ENCODE data around the gene GGNBP2. TPM values are rescaled to one million over a fixed set of nuclear protein-coding genes. Genes with fewer than 3 reads are reported as not detected.
"Not testable (repeated sequence)": the region's sequence is repeated elsewhere in the genome, so short reads cannot be mapped to it uniquely, and the experiment has no call there.

GGNBP2 gene, protein sequence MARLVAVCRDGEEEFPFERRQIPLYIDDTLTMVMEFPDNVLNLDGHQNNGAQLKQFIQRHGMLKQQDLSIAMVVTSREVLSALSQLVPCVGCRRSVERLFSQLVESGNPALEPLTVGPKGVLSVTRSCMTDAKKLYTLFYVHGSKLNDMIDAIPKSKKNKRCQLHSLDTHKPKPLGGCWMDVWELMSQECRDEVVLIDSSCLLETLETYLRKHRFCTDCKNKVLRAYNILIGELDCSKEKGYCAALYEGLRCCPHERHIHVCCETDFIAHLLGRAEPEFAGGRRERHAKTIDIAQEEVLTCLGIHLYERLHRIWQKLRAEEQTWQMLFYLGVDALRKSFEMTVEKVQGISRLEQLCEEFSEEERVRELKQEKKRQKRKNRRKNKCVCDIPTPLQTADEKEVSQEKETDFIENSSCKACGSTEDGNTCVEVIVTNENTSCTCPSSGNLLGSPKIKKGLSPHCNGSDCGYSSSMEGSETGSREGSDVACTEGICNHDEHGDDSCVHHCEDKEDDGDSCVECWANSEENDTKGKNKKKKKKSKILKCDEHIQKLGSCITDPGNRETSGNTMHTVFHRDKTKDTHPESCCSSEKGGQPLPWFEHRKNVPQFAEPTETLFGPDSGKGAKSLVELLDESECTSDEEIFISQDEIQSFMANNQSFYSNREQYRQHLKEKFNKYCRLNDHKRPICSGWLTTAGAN
- 45.5 and 51.0 TPM in 2 replicates for total RNA-seq

- DNase-seq (ENCODE audit: extremely low read depth, low read depth, low spot score): no peak
Observed at GRCh38 chr17:36544307-36545076, at the start of gene GGNBP2. Gene GGNBP2 (plus strand): TSS chr17:36544919. CDS start chr17:36545725, 806 bp downstream.

GRCh38 chr17:36495076-36495578 lies 49.6 kb upstream of the GGNBP2 start:
- DNase-seq (ENCODE audit: extremely low read depth, low read depth, low spot score): no peak

- no peak for DNase-seq (ENCODE audit: extremely low read depth, low read depth, low spot score)
Observed at GRCh38 chr17:36496018-36496789, 48.5 kb upstream of the GGNBP2 start.

- DNase-seq (ENCODE audit: extremely low read depth, low read depth, low spot score): no peak
Observed at GRCh38 chr17:36498155-36498554, 46.6 kb upstream of the GGNBP2 start.

DNA sequence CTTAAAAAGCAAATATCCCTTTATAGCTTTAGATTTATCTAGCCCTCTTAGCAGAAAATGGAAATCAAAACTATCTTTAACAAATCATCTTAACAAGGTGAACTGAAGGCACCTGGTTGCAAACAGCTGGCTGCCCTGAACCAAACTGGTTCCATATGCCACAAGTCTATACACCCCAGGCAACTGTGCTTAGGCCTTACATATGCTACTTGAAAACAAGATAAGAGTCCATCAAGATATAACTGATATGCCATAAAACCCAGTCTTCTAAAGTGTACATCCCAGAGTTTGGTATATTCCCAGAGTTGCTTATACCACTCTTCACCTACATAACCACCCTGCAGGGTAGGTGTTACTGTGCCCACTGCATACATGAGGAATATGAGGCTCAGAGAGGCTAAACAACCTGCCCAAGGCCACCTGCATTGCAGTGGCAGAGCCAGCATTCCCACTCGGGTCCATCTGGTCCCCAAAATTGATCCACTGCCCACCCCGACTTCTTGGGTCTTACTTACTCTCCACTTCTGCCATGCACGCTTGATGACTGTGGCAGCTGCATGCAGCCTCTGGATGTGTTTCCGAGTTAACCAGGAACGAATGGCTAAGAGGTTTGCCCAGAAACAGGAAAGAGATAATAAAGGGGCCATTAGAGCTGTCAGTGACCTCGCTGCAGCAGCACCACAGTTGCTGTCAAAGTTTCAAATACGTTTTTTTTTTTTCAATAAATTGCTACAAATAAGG lies 46.0 kb upstream of the GGNBP2 start:
- DNase-seq (ENCODE audit: extremely low read depth, low read depth, low spot score): no peak

- no peak for DNase-seq (ENCODE audit: extremely low read depth, low read depth, low spot score)
Observed at GRCh38 chr17:36500745-36501225, 43.9 kb upstream of the GGNBP2 start.

DNA sequence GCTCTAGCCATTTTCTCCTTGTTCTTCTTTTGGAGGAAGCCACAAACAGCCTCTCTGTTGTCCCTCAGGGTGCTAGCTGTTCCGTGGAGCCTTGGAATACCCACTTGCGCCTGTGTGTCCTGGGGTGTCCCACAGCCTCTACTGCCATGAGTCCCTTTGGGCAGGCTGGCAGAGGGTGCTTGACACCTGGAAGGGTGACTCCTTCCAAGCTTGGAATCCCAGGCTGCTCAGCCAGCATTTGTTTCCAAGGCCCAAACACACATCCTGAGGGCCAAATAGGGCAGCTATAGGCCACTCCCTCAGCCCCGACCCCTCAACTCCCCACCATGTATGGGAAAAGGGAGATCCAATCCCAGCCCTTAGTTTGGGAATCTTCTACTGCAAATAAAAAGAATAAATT lies 43.4 kb upstream of the GGNBP2 start:
- no peak for DNase-seq (ENCODE audit: extremely low read depth, low read depth, low spot score)

DNA sequence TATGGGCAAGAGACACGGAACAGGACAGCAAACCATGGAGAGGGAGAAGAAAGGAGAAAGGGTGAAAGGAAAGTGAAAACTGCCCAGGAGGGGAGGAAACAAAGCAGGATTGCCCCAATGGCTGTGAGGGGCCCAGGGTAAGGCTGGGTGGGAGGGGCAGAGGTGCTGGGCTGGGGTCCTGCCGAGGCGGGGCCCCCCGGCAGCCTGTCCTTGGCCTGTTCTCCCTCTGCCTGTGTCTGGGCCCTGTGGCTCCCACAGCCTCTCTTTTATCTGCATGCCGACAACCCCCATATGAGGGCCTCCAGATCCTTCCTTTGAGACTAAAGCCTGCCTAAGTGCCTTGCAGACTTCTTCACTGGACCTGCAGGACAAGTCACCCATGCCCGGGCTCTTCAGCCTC lies 42.8 kb upstream of the GGNBP2 start:
- no peak for DNase-seq (ENCODE audit: extremely low read depth, low read depth, low spot score)

- no peak for DNase-seq (ENCODE audit: extremely low read depth, low read depth, low spot score)
Observed at GRCh38 chr17:36503456-36504155, 41.1 kb upstream of the GGNBP2 start.

DNA sequence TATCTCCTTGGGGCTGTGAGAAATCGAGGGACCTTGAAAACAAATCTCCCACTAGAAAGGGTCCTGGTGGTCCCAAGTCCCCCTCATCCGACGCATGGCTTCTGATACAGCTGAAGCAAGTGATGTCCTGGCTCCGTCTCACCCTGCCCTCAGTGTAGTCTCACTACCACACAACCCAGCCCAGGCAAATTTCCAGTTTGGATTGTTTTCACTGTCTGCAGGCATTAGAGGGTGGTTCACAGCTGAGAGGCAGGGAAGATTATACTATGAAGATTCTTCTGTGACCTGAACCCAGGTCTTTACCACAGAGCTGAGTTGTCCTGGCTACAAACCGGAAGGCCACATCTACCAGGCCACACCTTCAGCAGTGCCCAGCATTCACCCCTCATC lies 40.6 kb upstream of the GGNBP2 start:
- no peak for DNase-seq (ENCODE audit: extremely low read depth, low read depth, low spot score)

GRCh38 chr17:36505171-36505570 lies 39.5 kb upstream of the GGNBP2 start:
- no peak for DNase-seq (ENCODE audit: extremely low read depth, low read depth, low spot score)

- DNase-seq (ENCODE audit: extremely low read depth, low read depth, low spot score): no peak
Observed at GRCh38 chr17:36506249-36506826, 38.4 kb upstream of the GGNBP2 start.

- no peak for DNase-seq (ENCODE audit: extremely low read depth, low read depth, low spot score)
Observed at GRCh38 chr17:36506831-36507230, 37.9 kb upstream of the GGNBP2 start.

- no peak for DNase-seq (ENCODE audit: extremely low read depth, low read depth, low spot score)
Observed at GRCh38 chr17:36507266-36507665, 37.5 kb upstream of the GGNBP2 start.

GRCh38 chr17:36508439-36508838 lies 36.3 kb upstream of the GGNBP2 start:
- not testable (repeated sequence) for DNase-seq (ENCODE audit: extremely low read depth, low read depth, low spot score)

DNA sequence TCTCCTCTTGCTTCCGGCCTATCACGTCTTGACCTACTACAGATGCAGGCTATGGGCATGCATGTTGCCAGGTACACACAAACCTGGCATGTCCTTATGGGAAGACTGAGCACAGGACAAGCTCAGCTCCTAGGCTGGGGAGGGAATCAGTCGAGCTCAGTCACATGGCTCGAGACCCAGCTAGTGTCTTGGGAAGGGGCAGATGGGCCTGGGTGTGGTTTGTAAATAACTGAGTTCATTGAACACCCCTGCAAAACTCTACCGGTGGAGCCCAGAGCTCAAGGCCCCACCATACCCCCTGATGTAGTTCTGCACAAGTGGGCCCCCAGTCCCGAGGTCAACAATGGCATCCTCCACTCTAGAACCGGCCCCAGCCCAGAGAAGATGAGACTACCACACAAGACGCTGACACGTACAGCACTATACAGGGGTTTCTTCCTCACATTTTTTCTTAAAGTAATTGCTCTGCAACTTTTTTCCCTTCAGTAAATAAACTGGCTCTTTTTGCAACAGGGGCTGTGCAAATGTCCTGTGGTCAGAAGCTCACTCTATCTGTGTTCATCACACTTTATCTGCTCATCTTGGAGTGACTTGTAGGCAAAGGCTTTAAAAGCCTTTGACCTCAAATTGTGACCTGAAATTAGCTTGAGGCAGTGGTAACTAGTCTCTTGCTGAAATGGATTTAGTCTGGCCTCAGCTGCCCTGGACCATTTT lies 35.3 kb upstream of the GGNBP2 start:
- no peak for DNase-seq (ENCODE audit: extremely low read depth, low read depth, low spot score)

DNA sequence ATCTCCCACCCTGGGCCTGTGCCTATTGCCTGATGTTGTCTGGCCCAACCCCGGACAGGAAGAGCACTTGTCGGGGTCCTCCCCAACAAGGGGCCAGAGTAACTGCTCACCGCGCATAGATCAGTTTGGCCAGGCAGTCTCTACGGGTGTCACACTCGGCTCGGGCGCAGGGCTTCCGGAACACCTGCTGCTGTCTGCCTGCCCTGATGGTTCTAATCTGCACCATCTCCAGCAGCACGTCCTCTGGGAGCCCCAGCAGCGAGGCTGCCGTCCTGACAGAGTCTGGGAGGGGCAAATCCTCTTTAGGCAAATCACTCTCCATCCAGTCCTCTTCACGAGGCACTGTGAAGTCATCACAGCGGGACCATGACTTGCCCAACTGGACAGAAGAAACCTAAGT lies 34.1 kb upstream of the GGNBP2 start:
- DNase-seq (ENCODE audit: extremely low read depth, low read depth, low spot score): no peak

GRCh38 chr17:36511216-36511615 lies 33.5 kb upstream of the GGNBP2 start:
- DNase-seq (ENCODE audit: extremely low read depth, low read depth, low spot score): no peak

Measured in glomerular endothelial cell (primary cell).